Caco-2 (cell line): ENCODE results near the gene KCNQ5. TPM values are rescaled to one million over a fixed set of nuclear protein-coding genes. Genes with fewer than 3 reads are reported as not detected.

Experiments used
- BruUV-seq: library from RNA; stranded (reverse); fragments of 400-500 nt; replicated peaks from 2 replicates; lab custom pipeline; 2021; lab: Mats Ljungman, UMichigan
- CTCF ChIA-PET: fragments of 300-600 bp; sonication (Branson Sonifier 250); formaldehyde crosslinking; loops from one replicate; lab custom pipeline; 2022; ENCODE audit warnings: antibody characterized with exemption; lab: Charles Lee
- POLR2A ChIA-PET: fragments of 300-600 bp; sonication (Branson Sonifier 250); formaldehyde crosslinking; loops from one replicate; lab custom pipeline; 2022; ENCODE audit warnings: antibody characterized with exemption; lab: Charles Lee
- DNase-seq, 2 experiments: peaks; one replicate each; pipeline versions ENCODE4 v3.0.0 to v3.0.0-alpha.2; 2020 to 2022
- H3K27me3 ChIP-seq: replicated peaks from 2 replicates; pipeline ENCODE4 v1.6.0; 2011; ENCODE audit warnings: low read length; ENCODE audit not compliant: control insufficient read depth, insufficient read depth
- H3K36me3 ChIP-seq: 2 replicates; pipeline ENCODE4 v1.5.1; 2011; ENCODE audit warnings: low read length; ENCODE audit not compliant: control insufficient read depth, insufficient read depth
- H3K4me1 ChIP-seq: fragments of 250-450 bp; sonication (Bioruptor Pico); 2 replicates; pipeline ENCODE4 v1.5.1; 2020; ENCODE audit warnings: mild to moderate bottlenecking
- H3K4me3 ChIP-seq: 2 replicates; pipeline ENCODE4 v1.5.1; 2011; ENCODE audit warnings: low read depth, mild to moderate bottlenecking, control low read depth, low read length
- H3K9me3 ChIP-seq: fragments of 250-450 bp; sonication (Bioruptor Pico); 2 replicates; pipeline ENCODE4 v1.5.1; 2020; ENCODE audit warnings: mild to moderate bottlenecking, moderate library complexity
- H3K27ac Mint-ChIP-seq: one replicate; pipeline ENCODE4 v1.8.0; 2022; ENCODE audit warnings: mixed read lengths; ENCODE audit not compliant: unreplicated experiment
- H3K27me3 Mint-ChIP-seq: one replicate; pipeline ENCODE4 v1.8.0; 2022; ENCODE audit warnings: mixed read lengths; ENCODE audit not compliant: insufficient read depth, unreplicated experiment
- H3K36me3 Mint-ChIP-seq: one replicate; pipeline ENCODE4 v1.8.0; 2022; ENCODE audit warnings: mild to moderate bottlenecking, mixed read lengths; ENCODE audit not compliant: insufficient read depth, unreplicated experiment
- H3K4me1 Mint-ChIP-seq: one replicate; pipeline ENCODE4 v1.8.0; 2022; ENCODE audit warnings: low read depth, mixed read lengths; ENCODE audit not compliant: unreplicated experiment
- H3K4me3 Mint-ChIP-seq: one replicate; pipeline ENCODE4 v1.8.0; 2022; ENCODE audit warnings: mild to moderate bottlenecking, moderate library complexity, mixed read lengths; ENCODE audit not compliant: unreplicated experiment
- H3K9me3 Mint-ChIP-seq: one replicate; pipeline ENCODE4 v1.8.0; 2022; ENCODE audit warnings: mixed read lengths; ENCODE audit not compliant: unreplicated experiment
- intact Hi-C: fragments of 100-400 bp; cut with micrococcal nuclease; formaldehyde crosslinking; loops from one replicate; pipeline ENCODE4 v1.10.0; 2022; ENCODE audit not compliant: unreplicated experiment
- total RNA-seq: library from RNA; stranded (reverse); gene quantifications from 2 replicates; pipeline ENCODE4 v1.2.3, GENCODE V29; 2022
- TF ChIP-seq, protein P1 (sequence below), 2 experiments: fragments of 200-600 bp in 1 of 2; IDR thresholded peaks; 1 replicate in 1 of 2; 2 replicates in 1 of 2; pipeline versions ENCODE4 v1.5.1 to v1.8.0; 2011 to 2022; ENCODE audit warnings: antibody characterized with exemption in 1 of 2, control low read depth in 1 of 2, inconsistent platforms in 1 of 2, low read depth in 1 of 2, low read length in 1 of 2, mild to moderate bottlenecking in 1 of 2, moderate library complexity in 1 of 2; ENCODE audit not compliant: insufficient read depth in 1 of 2, severe bottlenecking in 1 of 2, unreplicated experiment in 1 of 2

The KCNQ5 gene
- total RNA-seq, 1 experiment from 2014 or later: 0.20 TPM

DNA sequence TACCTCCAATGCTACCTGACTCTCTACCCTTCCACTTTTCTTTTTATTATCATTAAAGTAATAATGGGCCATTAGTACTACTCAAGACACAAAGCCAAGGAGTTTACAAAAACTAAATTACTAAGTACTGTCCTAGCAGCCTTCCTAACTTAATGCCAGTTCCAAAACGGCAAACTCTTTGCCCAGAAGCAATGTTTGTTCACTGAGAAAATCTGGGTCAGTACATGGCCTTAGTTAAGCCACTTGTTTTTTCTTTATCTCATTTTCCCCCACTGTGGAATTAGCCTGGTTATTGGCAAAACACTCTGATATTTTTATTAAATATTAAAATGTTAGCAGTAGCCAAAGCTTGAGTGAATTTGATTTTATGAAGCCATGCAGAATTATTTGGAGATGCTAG is 242.4 kb downstream of the KCNQ5 start:
- peaks cover 17% of the 10 kb centered on the region for H3K27me3 Mint-ChIP-seq
- Histone ChIP-seq H3K36me3 (no peaks in the 10 kb centered on the region), H3K27me3 (no peaks in the 10 kb centered on the region), H3K4me3 (no peak overlapping the region), H3K4me1 (no peaks in the 10 kb centered on the region), H3K9me3 (no peaks in the 10 kb centered on the region)
- intact Hi-C loops: no loop called here
- ChIA-PET POLR2A (no interaction called here), CTCF (no interaction called here)
- H3K27ac Mint-ChIP-seq: no peak overlapping the region
- DNase-seq: no peak
- no peaks in the 10 kb centered on the region for H3K9me3 Mint-ChIP-seq
- no peaks in the 10 kb centered on the region for H3K36me3 Mint-ChIP-seq
- BruUV-seq: no TSS peak
- H3K4me1 Mint-ChIP-seq: no peaks in the 10 kb centered on the region
- no peak overlapping the region for H3K4me3 Mint-ChIP-seq
- TF ChIP-seq, protein P1, sequence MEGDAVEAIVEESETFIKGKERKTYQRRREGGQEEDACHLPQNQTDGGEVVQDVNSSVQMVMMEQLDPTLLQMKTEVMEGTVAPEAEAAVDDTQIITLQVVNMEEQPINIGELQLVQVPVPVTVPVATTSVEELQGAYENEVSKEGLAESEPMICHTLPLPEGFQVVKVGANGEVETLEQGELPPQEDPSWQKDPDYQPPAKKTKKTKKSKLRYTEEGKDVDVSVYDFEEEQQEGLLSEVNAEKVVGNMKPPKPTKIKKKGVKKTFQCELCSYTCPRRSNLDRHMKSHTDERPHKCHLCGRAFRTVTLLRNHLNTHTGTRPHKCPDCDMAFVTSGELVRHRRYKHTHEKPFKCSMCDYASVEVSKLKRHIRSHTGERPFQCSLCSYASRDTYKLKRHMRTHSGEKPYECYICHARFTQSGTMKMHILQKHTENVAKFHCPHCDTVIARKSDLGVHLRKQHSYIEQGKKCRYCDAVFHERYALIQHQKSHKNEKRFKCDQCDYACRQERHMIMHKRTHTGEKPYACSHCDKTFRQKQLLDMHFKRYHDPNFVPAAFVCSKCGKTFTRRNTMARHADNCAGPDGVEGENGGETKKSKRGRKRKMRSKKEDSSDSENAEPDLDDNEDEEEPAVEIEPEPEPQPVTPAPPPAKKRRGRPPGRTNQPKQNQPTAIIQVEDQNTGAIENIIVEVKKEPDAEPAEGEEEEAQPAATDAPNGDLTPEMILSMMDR (IDR thresholded peaks at IDR 0.05; ENCODE audit: insufficient read depth in 1 of 2, low read depth in 1 of 2, low read length in 1 of 2, severe bottlenecking in 1 of 2, unreplicated experiment in 1 of 2): no peak

DNA sequence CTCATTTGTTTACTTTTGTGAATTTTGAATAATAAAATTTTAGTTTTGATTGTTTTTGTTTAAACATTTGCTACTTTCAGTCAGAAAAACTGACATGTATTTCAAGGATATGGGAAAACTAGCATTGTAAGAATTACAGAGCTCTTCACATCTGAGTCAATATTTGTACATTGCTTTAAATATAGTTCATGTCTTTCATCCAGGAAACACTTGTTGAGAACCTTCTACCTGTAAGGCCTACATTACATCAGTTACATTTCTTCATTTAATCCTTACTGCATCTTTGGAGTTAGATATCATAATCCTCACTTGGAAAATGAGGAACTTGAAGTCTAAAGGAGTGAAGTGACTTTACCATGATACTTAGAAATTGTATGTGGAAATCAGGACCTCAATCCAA is 242.9 kb downstream of the KCNQ5 start:
- Mint-ChIP-seq H3K9me3 (no peaks in the 10 kb centered on the region), H3K36me3 (no peaks in the 10 kb centered on the region), H3K4me1 (no peaks in the 10 kb centered on the region), H3K27ac (no peak overlapping the region), H3K27me3 (peaks cover 13% of the 10 kb centered on the region), H3K4me3 (no peak overlapping the region)
- ChIA-PET POLR2A (no interaction called here), CTCF (no interaction called here)
- Histone ChIP-seq H3K36me3 (no peaks in the 10 kb centered on the region), H3K27me3 (no peaks in the 10 kb centered on the region), H3K4me1 (no peaks in the 10 kb centered on the region), H3K4me3 (no peak overlapping the region), H3K9me3 (no peaks in the 10 kb centered on the region)
- intact Hi-C loops: no loop called here
- no TSS peak for BruUV-seq
- TF ChIP-seq, protein P1 (IDR thresholded peaks at IDR 0.05; ENCODE audit: insufficient read depth in 1 of 2, low read depth in 1 of 2, low read length in 1 of 2, severe bottlenecking in 1 of 2, unreplicated experiment in 1 of 2): no peak
- DNase-seq: no peak

DNA sequence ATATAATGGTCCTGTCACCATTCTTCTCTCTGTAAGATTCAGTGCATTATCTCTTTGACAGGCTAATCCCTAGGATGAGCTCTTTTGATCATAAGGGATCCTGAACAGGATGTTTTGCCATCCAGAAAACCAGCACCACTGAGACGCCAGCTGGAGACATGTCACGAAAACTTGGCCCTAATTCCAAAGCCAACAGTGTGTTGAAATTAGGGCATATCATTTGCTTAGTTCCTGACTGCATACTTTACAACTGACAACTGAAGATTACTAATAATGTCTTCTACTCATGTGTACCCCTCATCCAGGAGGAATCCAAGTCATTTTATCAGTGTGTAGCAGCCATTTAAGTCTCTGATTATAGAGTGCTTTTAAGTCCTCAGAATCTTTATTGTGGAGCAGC is 243.6 kb downstream of the KCNQ5 start:
- no peak for DNase-seq
- TF ChIP-seq, protein P1 (IDR thresholded peaks at IDR 0.05; ENCODE audit: insufficient read depth in 1 of 2, low read depth in 1 of 2, low read length in 1 of 2, severe bottlenecking in 1 of 2, unreplicated experiment in 1 of 2): no peak
- no peaks in the 10 kb centered on the region for H3K9me3 ChIP-seq
- POLR2A ChIA-PET: no interaction called here
- no peaks in the 10 kb centered on the region for H3K27me3 ChIP-seq
- H3K4me3 ChIP-seq: no peak overlapping the region
- Mint-ChIP-seq H3K27me3 (peaks cover 9% of the 10 kb centered on the region), H3K9me3 (no peaks in the 10 kb centered on the region), H3K36me3 (no peaks in the 10 kb centered on the region), H3K4me1 (no peaks in the 10 kb centered on the region), H3K27ac (no peak overlapping the region), H3K4me3 (no peak overlapping the region)
- CTCF ChIA-PET: no interaction called here
- H3K4me1 ChIP-seq: no peaks in the 10 kb centered on the region
- BruUV-seq: no TSS peak
- no peaks in the 10 kb centered on the region for H3K36me3 ChIP-seq
- intact Hi-C loops: no loop called here
